Stimulated activated naive CD4-positive, alpha-beta T cell treated with Interleukin-2 at 50 U/mL for 16 hours (primary cell): ENCODE results near the gene TMEM140.
"Not testable (repeated sequence)": the region's sequence is repeated elsewhere in the genome, so short reads cannot be mapped to it uniquely, and the experiment has no call there.

ENCODE experiments used
- DNase-seq: peaks from one replicate; lab custom pipeline; 2025; lab: John Stamatoyannopoulos, UW

The TMEM140 gene

DNA sequence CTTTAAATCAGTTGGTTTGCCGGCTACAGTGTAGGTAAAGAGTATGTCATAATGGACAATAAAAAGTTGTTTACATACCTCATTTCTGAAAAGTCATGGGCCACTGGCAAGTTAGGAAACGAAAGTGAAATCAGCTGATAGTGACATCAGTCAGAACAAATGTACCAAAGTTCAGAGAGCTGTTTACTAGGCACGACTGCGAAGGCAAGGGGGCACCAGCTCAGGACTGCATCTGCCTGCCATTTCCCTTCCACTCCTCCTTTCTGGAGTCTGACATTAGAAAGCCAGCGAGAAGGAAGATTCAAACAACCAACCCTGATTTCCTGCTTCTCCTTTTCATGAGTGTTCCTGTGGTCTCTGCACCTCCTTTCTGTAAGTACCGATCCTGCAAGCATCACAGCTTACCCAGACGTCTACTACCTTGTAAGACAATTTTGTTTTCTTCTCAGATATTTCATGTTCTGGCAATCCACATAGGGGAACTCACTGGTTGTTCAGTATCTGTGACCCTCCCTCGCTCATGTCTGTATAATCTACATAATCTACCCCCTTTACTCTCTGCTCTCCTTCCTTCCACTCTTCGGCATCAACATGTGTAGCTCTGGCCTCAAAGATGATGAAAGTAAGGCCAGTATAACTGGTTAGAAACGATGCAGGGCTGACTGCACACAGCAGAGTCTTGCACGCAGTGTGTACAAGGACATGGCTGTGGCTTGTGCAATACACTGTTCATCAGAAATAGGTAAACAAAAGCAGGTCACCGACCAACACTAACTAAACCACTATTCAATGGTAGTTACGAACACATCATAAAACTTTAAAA lies at the start of gene TMEM140:
Gene TMEM140 (plus strand): TSS at position 174 of the 823 bp plus-strand sequence. CDS start 16,370 bp downstream, outside the sequence.
- peak; percentile 48 for DNase-seq

DNA sequence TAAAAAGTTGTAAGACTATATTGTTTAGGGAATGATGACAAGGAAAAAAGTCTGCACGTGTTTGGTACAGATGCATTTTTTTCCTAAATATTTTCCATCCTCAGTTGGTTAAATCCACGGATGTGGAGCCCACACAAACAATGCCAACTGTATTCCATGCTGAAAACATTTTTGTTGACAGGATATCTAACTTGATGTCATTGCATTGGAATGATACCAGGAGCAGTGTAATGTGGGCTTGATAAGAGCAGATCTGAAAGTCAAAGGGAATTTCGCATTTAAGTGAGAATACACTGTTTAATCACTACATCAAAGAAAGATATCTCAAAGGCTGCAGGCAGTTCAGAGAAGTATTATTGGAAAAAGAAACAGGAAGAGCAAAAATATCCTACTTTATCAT lies 49.5 kb upstream of the TMEM140 start:
- DNase-seq = no peak

DNA sequence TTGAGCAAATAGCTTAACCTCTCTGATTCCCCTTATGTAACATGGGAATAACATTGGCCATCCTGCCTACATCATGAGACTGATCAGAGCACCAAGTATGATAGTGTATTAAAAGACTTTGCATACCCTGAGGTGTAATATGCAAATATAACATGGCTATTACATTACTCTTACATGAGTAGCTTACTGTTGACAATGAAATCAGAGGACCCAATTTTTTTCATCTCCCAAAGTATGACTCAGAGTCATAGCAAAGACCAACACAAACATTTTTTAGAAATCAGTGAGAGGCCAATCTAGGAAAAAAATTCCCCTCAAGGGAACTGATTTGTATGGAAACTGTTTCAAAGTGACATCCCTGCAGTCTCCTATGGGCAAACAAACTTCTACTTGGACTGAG lies 47.0 kb upstream of the TMEM140 start:
- no peak for DNase-seq

DNA sequence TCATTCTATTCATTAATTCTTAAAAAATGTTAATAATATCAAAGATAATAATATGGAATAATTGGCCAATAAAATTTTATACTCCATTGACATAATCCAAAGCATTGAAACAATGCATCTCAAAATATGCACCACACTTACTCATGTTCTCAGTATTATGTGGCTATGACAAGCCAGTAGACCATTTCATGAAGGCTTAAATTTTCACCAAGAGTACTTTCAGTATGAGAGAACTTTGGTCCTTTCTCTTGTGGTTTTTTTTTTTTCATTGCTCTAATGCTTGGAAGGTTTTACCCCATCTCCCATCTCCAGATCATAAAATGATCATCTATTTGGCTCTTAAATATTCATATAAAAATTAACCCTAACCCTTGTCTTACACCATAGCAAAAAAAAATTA lies 45.5 kb upstream of the TMEM140 start:
- no peak for DNase-seq

DNA sequence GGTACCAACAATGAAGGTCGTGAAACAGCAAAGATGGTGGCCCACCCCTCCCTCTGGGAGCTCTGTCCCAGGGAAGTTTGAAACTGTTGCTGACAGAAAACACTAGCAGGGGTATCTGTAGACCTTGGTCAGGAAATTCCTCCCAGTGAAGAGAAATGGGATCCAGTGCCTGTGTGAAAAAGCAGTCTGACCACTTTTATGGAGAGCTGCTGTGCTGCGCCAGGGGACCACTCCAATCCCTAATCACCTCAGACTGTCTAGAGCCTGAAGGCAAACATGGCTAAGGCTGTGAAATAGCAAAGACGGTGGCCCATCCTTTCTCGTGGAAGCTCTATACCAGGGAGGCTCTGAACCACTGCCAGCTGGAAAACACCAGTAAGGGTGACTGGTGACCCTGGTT lies 38.3 kb upstream of the TMEM140 start:
- no peak for DNase-seq

DNA sequence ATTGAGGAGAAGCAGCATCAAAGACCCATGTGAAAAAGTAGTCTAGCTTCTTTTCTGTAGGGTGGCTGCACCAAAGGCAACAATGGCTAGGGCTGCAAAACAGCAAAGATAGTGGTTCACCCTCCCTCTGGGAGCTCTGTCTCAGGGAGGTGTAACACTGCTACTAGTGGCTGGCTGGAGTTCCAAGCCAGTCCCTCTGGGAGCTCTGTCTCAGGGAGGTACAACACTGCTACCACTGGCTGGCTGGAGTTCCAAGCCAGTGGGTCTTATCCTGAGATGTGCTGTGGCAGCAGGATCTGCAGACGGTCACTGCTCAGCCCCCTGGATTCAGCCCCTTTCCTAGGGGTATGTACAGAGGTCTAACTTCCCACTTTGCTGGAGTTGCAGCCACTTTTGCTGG lies 37.9 kb upstream of the TMEM140 start:
- DNase-seq = no peak

DNA sequence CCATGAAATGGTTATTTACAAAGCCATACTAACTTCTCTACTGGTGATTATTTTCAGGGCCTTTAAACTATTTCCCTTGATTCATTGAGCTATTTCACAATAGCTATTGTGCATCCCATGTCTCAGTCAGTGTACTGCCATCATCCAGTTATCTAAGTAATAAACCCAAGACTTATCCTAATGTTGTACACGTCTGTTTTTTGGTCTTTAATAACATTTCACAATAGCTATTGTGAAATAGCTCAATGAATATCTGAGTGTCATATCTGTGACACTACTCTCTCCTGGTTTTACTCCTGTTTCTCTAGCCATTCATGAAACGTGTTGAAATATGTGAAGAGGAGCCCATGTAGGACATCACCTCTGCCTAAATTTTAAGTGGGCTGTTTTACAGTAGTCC lies 36.5 kb upstream of the TMEM140 start:
- no peak for DNase-seq

DNA sequence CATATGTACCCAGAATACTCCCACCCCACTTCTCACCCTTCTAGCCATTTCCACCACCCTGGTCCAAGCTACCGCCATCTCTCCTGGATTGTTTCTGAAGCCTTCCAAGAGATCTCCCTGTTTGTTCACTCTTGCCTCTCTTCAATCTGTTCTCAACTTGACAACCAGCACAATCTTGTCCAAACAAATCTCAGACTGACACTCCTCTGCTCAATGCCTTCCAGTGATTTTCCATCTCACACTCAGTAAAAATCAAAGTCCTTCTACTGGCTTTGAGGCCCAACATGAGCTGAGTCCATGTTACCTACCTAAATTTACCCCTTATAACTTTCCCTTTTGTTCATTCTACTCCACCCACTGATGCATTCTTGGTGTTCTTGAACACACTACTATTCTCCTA lies 33.2 kb upstream of the TMEM140 start:
- no peak for DNase-seq

DNA sequence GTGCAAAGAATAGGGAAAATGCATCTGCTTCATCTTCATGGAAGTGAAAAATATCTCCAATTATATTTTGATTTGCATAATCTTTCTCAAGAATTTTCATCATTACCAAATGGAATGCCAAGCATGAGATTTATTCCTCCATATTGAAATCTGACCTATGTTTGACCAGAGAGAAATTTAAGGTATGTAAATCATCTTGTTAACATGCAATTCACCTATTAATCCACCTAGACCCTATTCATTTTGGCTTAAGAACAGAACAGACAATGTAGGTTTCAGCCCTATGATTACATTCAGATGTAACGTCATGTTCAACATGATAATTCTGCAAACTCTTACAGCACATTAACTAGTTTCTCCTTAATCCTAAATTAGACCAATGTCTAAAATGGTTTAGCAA lies 30.8 kb upstream of the TMEM140 start:
- no peak for DNase-seq

DNA sequence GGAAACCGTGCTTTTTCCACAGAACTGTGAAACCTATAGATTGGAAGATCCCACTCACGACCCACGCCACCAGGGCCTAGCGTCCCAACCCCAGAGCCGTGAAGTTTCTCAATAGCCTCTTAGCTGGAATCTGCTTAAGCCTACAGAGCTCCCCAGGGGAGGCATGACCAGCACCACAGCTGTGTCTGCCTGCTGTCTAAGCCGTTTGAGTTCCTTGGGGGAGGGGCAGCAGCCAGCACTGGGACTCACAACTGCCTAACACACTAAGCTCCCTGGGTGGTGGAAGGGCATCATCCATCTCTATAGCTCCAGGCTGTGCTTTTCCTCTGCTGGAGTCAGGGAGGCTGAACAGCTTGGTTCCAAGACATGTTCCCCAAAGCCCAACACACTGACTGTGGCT lies 26.0 kb upstream of the TMEM140 start:
- no peak for DNase-seq

DNA sequence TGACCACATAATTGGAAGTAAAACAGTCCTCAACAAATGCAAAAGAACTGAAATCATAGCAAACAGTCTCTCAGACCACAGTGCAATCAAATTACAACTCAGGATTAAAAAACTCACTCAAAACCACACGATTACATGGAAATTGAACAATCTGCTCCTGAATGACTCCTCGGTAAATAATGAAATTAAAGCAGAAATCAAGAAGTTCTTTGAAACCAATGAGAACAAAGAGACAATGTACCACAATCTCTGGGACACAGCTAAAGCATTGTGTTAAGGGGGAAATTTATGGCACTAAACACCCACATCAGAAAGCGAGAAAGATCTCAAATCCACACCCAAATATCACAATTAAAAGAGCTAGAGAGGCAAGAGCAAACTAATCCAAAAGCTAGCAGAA lies 23.2 kb upstream of the TMEM140 start:
- not testable (repeated sequence) for DNase-seq

DNA sequence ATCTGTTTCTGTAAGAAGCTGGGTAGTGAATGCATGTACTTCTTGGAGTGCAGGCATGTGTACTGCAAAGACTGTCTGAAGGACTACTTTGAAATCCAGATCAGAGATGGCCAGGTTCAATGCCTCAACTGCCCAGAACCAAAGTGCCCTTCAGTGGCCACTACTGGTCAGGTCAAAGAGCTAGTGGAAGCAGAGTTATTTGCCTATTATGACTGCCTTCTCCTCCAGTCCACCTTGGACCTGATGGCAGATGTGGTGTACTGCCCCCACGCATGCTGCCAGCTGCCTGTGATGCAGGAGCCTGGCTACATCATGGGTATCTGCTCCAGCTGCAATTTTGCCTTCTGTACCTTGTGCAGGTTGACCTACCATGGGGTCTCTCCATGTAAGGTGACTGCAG lies 18.9 kb upstream of the TMEM140 start:
- DNase-seq = no peak

DNA sequence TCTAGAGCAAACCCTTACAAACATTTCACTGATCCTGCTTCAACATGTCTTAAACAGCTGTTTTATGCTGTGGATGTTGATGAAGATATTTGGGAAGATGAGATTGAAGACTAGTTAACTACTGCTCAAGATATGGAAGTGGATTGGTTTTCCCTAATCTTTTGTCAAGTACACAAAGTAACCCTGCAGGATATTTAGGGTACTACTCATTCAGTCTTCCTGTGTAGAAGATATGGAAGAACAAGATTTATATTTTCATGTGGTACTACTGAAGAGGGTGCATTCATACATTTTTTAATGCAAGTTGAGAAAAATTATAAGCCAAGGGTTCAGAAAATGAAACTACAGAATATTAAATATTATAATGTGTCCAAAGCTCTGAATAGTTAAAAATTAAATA lies 18.3 kb upstream of the TMEM140 start:
- DNase-seq = no peak

DNA sequence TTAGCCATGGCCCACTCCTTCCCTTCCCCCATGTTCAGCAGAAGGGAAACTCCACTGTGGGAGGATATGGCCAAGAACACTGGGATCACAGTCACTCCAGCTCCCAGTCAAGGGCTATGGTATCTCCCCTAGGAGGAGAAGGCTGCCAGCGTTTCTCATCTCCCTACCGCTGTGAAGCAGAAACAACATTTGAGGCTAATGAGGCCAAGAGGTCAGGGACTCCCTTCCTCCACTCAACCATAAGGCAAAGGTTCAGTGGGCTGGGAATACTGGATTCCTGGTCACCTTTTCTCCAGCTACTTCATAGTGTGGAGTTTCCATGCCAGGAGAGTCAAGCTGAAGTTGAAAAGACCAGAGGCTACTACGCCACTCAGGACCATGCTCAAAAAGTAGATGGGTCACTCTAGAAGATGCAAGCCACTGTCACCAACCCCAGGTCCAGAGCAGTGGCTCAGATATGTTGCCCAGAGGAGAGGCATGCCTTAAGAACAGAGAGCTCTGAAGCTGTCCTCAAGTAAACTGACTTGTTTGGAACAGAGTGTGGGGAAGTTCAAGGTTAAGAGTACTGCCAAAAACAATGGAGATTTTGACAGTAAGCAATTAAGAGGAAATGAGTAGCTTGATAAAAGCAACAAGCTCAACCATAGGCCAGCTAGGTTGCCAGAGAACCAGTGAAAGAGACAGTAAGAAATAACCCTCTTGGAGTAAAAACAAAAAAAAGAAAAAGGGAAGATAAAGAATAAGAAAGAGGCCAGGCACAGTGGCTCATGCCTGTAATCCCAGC lies 3.8 kb upstream of the TMEM140 start:
- no peak for DNase-seq

DNA sequence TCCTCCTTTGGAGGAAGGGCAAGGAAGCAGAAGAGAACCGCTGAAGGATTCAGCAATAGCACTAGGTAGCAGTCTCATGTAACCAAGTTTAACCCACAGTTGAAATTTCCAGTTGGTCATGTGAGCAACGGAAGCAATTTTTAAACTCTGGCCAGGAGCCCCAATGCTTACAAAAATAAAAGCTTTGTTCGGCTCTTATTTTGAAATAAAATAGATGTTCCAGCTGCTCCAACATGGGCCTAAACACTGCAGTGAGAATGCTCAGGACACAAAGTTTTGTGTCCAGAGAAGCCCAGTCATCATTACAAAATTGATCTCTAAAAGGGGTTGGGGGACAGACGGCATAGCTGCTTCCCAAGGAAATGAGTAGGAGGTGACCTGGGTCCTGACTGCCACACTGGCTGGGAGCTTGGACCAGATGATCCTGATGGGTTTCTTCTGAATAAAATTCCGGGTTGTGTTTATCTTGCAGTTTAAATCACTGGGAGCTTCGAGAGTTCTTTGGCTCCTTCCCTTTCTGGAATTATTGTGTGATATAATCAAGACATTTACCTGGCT lies 452 bp upstream of the TMEM140 start:
- DNase-seq = no peak

DNA sequence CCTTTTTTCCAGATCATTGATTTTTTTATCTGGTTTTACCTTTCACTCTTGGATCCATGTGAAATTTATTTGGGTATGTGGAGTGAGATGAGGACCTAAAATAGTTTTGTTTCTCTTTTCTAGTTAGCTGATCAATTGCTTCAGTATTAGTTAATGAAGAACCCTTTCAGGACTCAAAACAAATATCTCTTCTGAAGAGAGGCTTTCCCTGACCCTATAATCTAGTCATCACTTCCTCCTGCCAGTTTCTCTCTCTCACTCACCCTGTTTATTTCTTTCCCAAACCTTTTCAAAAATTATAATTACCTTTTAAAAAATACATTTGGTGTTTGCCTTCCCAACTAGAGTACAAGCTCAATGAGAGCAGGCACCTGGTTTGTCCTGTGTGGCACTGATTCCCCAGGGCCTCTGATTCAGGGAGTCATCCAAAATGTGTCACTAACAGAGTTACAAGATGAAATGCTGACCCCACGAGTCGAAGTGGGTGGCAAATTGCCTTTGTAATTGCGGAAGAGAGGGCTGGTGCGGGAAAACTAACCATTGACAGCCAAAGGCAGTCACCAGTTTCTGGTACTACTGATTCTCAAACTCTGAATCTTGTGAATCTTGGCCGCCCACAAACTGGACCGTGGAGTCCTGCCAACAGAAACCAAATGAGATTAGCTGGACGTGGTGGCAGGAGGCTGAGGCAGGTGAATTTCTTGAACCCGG lies 2.4 kb downstream of the TMEM140 start:
- DNase-seq = no peak

DNA sequence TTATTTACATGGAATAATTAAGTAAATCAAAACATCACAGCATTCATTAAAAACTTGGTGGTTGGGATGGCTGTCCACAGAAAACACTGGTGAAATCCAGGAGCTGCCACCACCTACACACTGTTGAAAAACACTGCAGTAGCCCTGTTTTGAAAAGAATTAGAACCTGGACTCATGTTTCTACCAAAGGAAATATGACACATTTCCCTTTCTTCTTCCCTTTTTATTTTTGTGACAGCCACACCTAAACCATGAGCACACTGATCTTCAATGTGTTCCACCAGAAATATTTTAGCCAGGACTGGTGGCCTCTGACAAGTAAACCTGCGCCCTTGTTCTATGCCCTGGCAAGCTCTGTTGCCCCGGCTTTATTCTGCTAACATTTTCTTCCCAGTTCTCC lies 3.3 kb downstream of the TMEM140 start:
- DNase-seq = no peak

DNA sequence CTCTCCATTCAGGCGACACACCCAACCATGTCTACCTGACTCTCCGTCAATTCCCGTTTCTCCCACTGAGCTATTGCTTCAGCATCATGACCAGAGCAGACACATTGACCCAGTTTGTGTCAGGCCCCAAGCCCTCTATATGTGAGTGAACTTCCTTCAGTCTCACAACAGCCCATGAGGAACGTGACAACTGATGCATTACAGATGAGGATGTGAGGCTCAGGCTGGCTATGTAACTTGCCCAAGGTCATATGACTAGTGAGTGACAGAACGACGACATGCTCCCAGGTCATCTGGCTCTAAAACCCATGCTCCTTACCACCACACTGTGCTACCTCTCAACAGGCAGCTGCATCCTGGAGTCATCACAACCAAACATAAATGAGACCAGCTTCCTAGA lies 3.7 kb downstream of the TMEM140 start:
- no peak for DNase-seq

DNA sequence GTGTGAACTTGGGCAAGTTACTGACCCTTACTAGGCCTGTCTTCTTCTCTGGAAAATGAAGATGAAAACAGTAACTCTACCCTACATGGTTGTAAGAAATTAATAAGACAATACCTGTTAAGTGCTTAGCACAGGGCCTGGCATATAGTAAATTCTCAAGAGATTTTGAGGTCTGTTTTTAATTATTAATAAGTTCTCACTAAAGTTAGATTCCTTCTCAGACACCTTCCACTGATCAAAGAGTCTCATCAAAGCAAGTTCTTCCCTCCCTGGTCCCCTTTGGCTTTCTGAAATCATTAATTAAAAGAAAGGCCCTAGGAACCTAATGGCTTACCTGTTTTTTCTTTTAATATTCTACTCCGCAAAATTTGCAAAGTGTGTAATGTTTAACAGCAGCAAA lies 4.6 kb downstream of the TMEM140 start:
- no peak for DNase-seq

DNA sequence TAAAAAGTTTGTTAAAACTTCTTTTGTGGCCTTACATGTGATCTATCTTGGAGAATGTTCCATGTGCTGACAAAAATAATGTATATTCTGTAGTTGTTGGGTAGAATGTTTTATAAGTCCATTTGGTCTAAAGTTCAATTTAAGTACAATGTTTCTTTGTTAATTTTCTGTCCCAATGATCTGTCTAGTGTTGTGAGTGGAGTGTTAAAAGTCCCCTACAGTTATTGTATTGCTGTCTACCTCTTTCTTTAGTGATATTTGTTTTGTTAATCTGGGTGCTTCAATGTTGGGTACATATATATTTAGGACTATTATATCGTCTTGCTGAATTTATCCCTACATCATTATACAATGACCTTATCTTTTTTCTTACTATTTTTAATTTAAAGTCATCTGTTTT lies 6.9 kb downstream of the TMEM140 start:
- DNase-seq = no peak

DNA sequence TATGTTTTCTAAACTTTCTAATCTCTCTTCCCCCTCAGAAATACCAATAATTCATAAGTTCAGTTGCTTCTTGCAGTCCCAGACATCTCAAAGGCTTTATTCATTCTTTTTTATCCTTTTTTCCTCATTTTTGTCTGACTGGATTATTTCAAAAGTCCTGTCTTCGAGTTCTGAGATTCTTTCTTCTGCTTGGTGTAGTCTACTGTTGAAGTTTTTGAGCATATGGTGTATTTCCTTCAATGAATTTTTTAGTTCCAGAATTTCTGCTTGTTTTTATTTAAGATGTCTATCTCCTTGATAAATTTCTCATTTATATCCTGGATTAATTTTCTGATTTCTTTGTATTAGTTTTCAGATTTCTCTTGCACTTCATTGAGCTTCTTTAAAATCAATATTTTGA lies 8.4 kb downstream of the TMEM140 start:
- DNase-seq = no peak

DNA sequence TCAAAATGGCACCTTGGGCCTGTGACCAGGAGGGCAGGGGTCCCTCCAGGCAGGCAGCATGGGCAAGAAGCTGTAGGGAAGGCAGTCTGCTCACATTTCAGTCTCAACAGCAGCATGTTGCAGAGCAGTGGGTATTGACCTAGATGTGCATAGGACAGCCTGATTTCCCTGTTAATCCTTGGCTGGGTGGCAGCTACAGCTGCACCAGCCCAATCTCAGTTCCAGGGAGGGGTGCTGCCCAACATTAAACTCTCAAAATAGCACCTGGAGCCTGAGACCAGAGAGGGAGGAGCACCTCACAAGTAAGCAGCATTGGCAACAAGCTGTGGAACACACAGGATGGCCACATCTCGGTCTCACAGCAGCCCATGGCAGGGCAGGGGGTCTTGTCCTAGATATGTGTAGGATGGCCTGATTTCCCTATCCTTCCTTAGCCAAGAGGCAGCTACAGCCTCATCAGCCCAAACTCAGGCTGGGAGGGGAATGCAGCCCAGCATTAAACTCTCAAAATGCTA lies 10.3 kb downstream of the TMEM140 start:
- no peak for DNase-seq
